ENCODE data around the gene COL13A1. TPM values are rescaled to one million over a fixed set of nuclear protein-coding genes. Genes with fewer than 3 reads are reported as not detected.

Gene COL13A1
- total RNA-seq, 3 donors from 2014 or later: 0.66 to 0.80 (median 0.73) TPM

GRCh38 chr10:69952821-69953221 is 151.1 kb downstream of the COL13A1 start:
- Histone ChIP-seq H3K4me1 (no peaks in the 10 kb centered on the region), H3K4me3 (no peak overlapping the region), H3K36me3 (no peaks in the 10 kb centered on the region), H3K9me3 (no peaks in the 10 kb centered on the region), H3K27ac (no peak overlapping the region), H3K27me3 (no peaks in the 10 kb centered on the region)
- DNase-seq (ENCODE audit: low spot score in 2 of 2): no peak
- intact Hi-C loops (cut with DNase I; ENCODE audit: low total_unique reads): no loop called here
- TF ChIP-seq POLR2A (IDR thresholded peaks at IDR 0.05) (no peak), CTCF (IDR thresholded peaks at IDR 0.05) (no peak), POLR2AphosphoS5 (IDR thresholded peaks at IDR 0.05) (no peak)

- TF ChIP-seq POLR2AphosphoS5 (IDR thresholded peaks at IDR 0.05) (no peak), CTCF (IDR thresholded peaks at IDR 0.05) (no peak), POLR2A (IDR thresholded peaks at IDR 0.05) (no peak)
These were observed 152.1 kb downstream of the COL13A1 start for GRCh38 chr10:69953851-69954250.

GRCh38 chr10:69955211-69955805 is 153.6 kb downstream of the COL13A1 start:
- no peaks in the 10 kb centered on the region for H3K9me3 ChIP-seq
- TF ChIP-seq CTCF (IDR thresholded peaks at IDR 0.05): no peak
- no peak for TF ChIP-seq POLR2AphosphoS5 (IDR thresholded peaks at IDR 0.05)
- TF ChIP-seq POLR2A (IDR thresholded peaks at IDR 0.05): no peak
- H3K27me3 ChIP-seq: no peaks in the 10 kb centered on the region
- intact Hi-C loops (cut with DNase I; ENCODE audit: low total_unique reads): no loop called here
- H3K4me3 ChIP-seq: no peak overlapping the region
- no peaks in the 10 kb centered on the region for H3K36me3 ChIP-seq
- no peak overlapping the region for H3K27ac ChIP-seq
- no peak for DNase-seq (ENCODE audit: low spot score in 2 of 2)
- no peaks in the 10 kb centered on the region for H3K4me1 ChIP-seq

More at GRCh38 chr10:69953851-69954250, 152.1 kb downstream of the COL13A1 start:
- H3K9me3 ChIP-seq: no peaks in the 10 kb centered on the region
- no peaks in the 10 kb centered on the region for H3K4me1 ChIP-seq
- H3K36me3 ChIP-seq: no peaks in the 10 kb centered on the region
- DNase-seq (ENCODE audit: low spot score in 2 of 2): no peak
- H3K27me3 ChIP-seq: no peaks in the 10 kb centered on the region
- intact Hi-C loops (cut with DNase I; ENCODE audit: low total_unique reads): no loop called here
- H3K27ac ChIP-seq: no peak overlapping the region
- no peak overlapping the region for H3K4me3 ChIP-seq

GRCh38 chr10:69955897-69956740 is 154.4 kb downstream of the COL13A1 start:
- Histone ChIP-seq H3K36me3 (no peaks in the 10 kb centered on the region), H3K27ac (no peak overlapping the region), H3K27me3 (no peaks in the 10 kb centered on the region), H3K9me3 (no peaks in the 10 kb centered on the region), H3K4me1 (no peaks in the 10 kb centered on the region), H3K4me3 (no peak overlapping the region)
- TF ChIP-seq POLR2AphosphoS5 (IDR thresholded peaks at IDR 0.05) (no peak), POLR2A (IDR thresholded peaks at IDR 0.05) (no peak), CTCF (IDR thresholded peaks at IDR 0.05) (no peak)
- DNase-seq (ENCODE audit: low spot score in 2 of 2): no peak
- intact Hi-C loops (cut with DNase I; ENCODE audit: low total_unique reads): no loop called here

GRCh38 chr10:69956741-69957230 is 155.1 kb downstream of the COL13A1 start:
- no peak for TF ChIP-seq POLR2AphosphoS5 (IDR thresholded peaks at IDR 0.05)
- no peak for TF ChIP-seq CTCF (IDR thresholded peaks at IDR 0.05)
- no peak for TF ChIP-seq POLR2A (IDR thresholded peaks at IDR 0.05)
- H3K4me3 ChIP-seq: no peak overlapping the region
- no peaks in the 10 kb centered on the region for H3K4me1 ChIP-seq
- no peaks in the 10 kb centered on the region for H3K27me3 ChIP-seq
- H3K36me3 ChIP-seq: no peaks in the 10 kb centered on the region
- intact Hi-C loops (cut with DNase I; ENCODE audit: low total_unique reads): no loop called here
- no peaks in the 10 kb centered on the region for H3K9me3 ChIP-seq
- H3K27ac ChIP-seq: no peak overlapping the region
- DNase-seq (ENCODE audit: low spot score in 2 of 2): no peak

Measured in breast epithelium (tissue), 4 donors.